HepG2 (cell line): ENCODE measurements around the gene AP3M1. TPM values are rescaled to one million over a fixed set of nuclear protein-coding genes. Genes with fewer than 3 reads are reported as not detected.

Experiments used
- ATAC-seq: fragments of 200-7000 bp; cut with Tn5 transposase; 3 replicates; pipeline ENCODE4 v1.9.1; 2020; ENCODE audit warnings: mild to moderate bottlenecking, moderate library complexity
- BruUV-seq: library from RNA; stranded (reverse); fragments of 400-500 nt; replicated peaks from 2 replicates; lab custom pipeline; 2021; lab: Mats Ljungman, UMichigan
- CTCF ChIA-PET: fragments of 300-600 bp; formaldehyde crosslinking; extraction: SDS; loops from one replicate; lab custom pipeline; 2021; ENCODE audit warnings: low total read pairs, inconsistent platforms, low intra/inter-chr PET ratio; lab: Yijun Ruan, JAX
- POLR2A ChIA-PET: fragments of 350-600 bp; sonication (Branson Sonifier 250); formaldehyde crosslinking; loops from one replicate; lab custom pipeline; 2020; ENCODE audit warnings: antibody characterized with exemption, inconsistent platforms; lab: Yijun Ruan, JAX
- DNase-seq: peaks from one replicate; pipeline ENCODE4 v3.0.0-alpha.2; 2015; ENCODE audit warnings: low spot score
- FAIRE-seq: peaks from 3 replicates; lab custom pipeline; 2011; peaks lifted over from hg19 to GRCh38; lab: Jason Lieb, UNC
- H2AFZ ChIP-seq: one replicate; pipeline ENCODE4 v1.6.1; 2011; ENCODE audit warnings: low read length, inconsistent platforms
- H3K27ac ChIP-seq: fragments of 300-600 bp; 3 replicates; pipeline ENCODE4 v1.8.0; 2011; ENCODE audit warnings: mixed run types, mild to moderate bottlenecking, mixed read lengths, low read length, inconsistent platforms; ENCODE audit not compliant: insufficient read depth; ENCODE audit errors: extremely low read length
- H3K27me3 ChIP-seq, 2 experiments: fragments of 200-600 bp in 1 of 2; 2 replicates in 1 of 2; 3 replicates in 1 of 2; pipeline versions ENCODE4 v1.6.0 to v1.8.0; 2011; ENCODE audit warnings: low read length in 2 of 2, mild to moderate bottlenecking in 2 of 2, moderate library complexity in 2 of 2, inconsistent platforms in 1 of 2; ENCODE audit not compliant: insufficient read depth in 2 of 2, control insufficient read depth in 1 of 2
- H3K36me3 ChIP-seq, 2 experiments: fragments of 200-600 bp in 1 of 2; replicated peaks in 1 of 2; 2 replicates in 1 of 2; 3 replicates in 1 of 2; pipeline versions ENCODE4 v1.5.1 to v1.8.0; 2011; ENCODE audit warnings: low read length in 2 of 2, inconsistent platforms in 1 of 2; ENCODE audit not compliant: insufficient read depth in 2 of 2, control insufficient read depth in 1 of 2
- H3K4me1 ChIP-seq: 2 replicates; pipeline ENCODE4 v1.5.1; 2012; ENCODE audit warnings: low read length, inconsistent platforms; ENCODE audit not compliant: insufficient read depth
- H3K4me2 ChIP-seq: 2 replicates; pipeline ENCODE4 v1.6.0; 2011; ENCODE audit warnings: low read depth, low read length, inconsistent platforms
- H3K4me3 ChIP-seq, 3 experiments: fragments of 200-600 bp in 1 of 3; sonication (generic), shearing (Covaris generic) in 1 of 3; replicated peaks in 1 of 3; 2 replicates each; pipeline ENCODE4 v1.5.1; 2011 to 2016; ENCODE audit warnings: low read length in 3 of 3, inconsistent platforms in 2 of 3, low read depth in 2 of 3, mild to moderate bottlenecking in 2 of 3, control low read depth in 1 of 3, mixed read lengths in 1 of 3; ENCODE audit not compliant: insufficient read depth in 1 of 3
- H3K79me2 ChIP-seq: one replicate; pipeline ENCODE4 v1.6.1; 2011; ENCODE audit warnings: low read length, inconsistent platforms; ENCODE audit not compliant: insufficient read depth
- H3K9ac ChIP-seq: 2 replicates; pipeline ENCODE4 v1.6.0; 2011; ENCODE audit warnings: mild to moderate bottlenecking, low read depth, low read length, inconsistent platforms; ENCODE audit not compliant: insufficient read depth
- H3K9me3 ChIP-seq: 2 replicates; pipeline ENCODE4 v1.5.1; 2012; ENCODE audit warnings: mild to moderate bottlenecking, low read length
- H4K20me1 ChIP-seq: 2 replicates; pipeline ENCODE4 v1.6.0; 2011; ENCODE audit warnings: inconsistent platforms, mild to moderate bottlenecking, low read length, moderate library complexity; ENCODE audit not compliant: insufficient read depth
- CTCF ChIP-seq: sonication (generic); formaldehyde crosslinking; IDR thresholded peaks from 2 replicates; pipeline ENCODE4 v1.5.0; 2020; ENCODE audit warnings: mild to moderate bottlenecking, missing genetic modification reagents, moderate library complexity
- GLI4 ChIP-seq: sonication (generic); formaldehyde crosslinking; IDR thresholded peaks from 2 replicates; pipeline ENCODE4 v1.5.1; 2020; ENCODE audit warnings: missing genetic modification reagents, mild to moderate bottlenecking, moderate library complexity, borderline replicate concordance
- GPBP1L1 ChIP-seq: sonication (generic); formaldehyde crosslinking; IDR thresholded peaks from 2 replicates; pipeline ENCODE4 v1.5.0; 2020; ENCODE audit warnings: mild to moderate bottlenecking, missing genetic modification reagents
- HOXA9 ChIP-seq: sonication (generic); formaldehyde crosslinking; IDR thresholded peaks from 2 replicates; pipeline ENCODE4 v1.8.1; 2022; ENCODE audit warnings: missing genetic modification reagents, mild to moderate bottlenecking, moderate library complexity, borderline replicate concordance
- KLF16 ChIP-seq, 2 experiments: sonication (generic) in 1 of 2; formaldehyde crosslinking in 1 of 2; IDR thresholded peaks; 2 replicates each; pipeline versions ENCODE4 v1.6.1 to v1.8.0; 2016 to 2023; ENCODE audit warnings: missing genetic modification reagents in 2 of 2, missing compliant biosample characterization in 1 of 2
- MXD4 ChIP-seq: IDR thresholded peaks from 2 replicates; pipeline ENCODE4 v1.6.1; 2016; ENCODE audit warnings: mild to moderate bottlenecking, missing biosample characterization, missing genetic modification reagents
- RBM22 ChIP-seq: fragments of 200-400 bp; formaldehyde crosslinking; optimal IDR thresholded peaks from 2 replicates; pipeline ENCODE3; 2017; ENCODE audit warnings: mild to moderate bottlenecking, low read length, moderate library complexity
- SALL2 ChIP-seq: sonication (generic); formaldehyde crosslinking; IDR thresholded peaks from 2 replicates; pipeline ENCODE4 v1.8.1; 2023; ENCODE audit warnings: mild to moderate bottlenecking, missing genetic modification reagents, inconsistent platforms
- SPEN ChIP-seq: sonication (generic); formaldehyde crosslinking; IDR thresholded peaks from 2 replicates; pipeline ENCODE4 v1.5.1; 2020; ENCODE audit warnings: low read depth, mild to moderate bottlenecking, missing genetic modification reagents
- STAG1 ChIP-seq: sonication (generic); formaldehyde crosslinking; IDR thresholded peaks from 2 replicates; pipeline ENCODE4 v1.4.0; 2020; ENCODE audit warnings: missing genetic modification reagents
- ZBTB7A ChIP-seq: sonication (generic); formaldehyde crosslinking; IDR thresholded peaks from 2 replicates; pipeline ENCODE4 v1.8.0; 2022; ENCODE audit warnings: mild to moderate bottlenecking, missing genetic modification reagents
- ZFAT ChIP-seq: sonication (generic); formaldehyde crosslinking; conservative IDR thresholded peaks from 2 replicates; pipeline ENCODE4 v1.8.1; 2023; ENCODE audit warnings: missing genetic modification reagents, inconsistent platforms
- ZFP91 ChIP-seq: sonication (generic); formaldehyde crosslinking; IDR thresholded peaks from 2 replicates; pipeline ENCODE4 v1.9.0; 2022; ENCODE audit warnings: missing genetic modification reagents, mild to moderate bottlenecking, borderline replicate concordance
- whole genome bisulfite sequencing: methylation state at CpG from one replicate; pipeline ENCODE4 v1.1.6; 2017; ENCODE audit warnings: low lambda C conversion rate; 5-methylcytosine and 5-hydroxymethylcytosine counted together
- in situ Hi-C: cut with HindIII; loops from 2 replicates; pipeline ENCODE4 v1.10.0; 2017; ENCODE audit warnings: low pct_unique_long_range_greater_than_20kb; ENCODE audit not compliant: extremely low pct_ligation_motif_present
- intact Hi-C: fragments of 100-400 bp; cut with micrococcal nuclease; formaldehyde crosslinking; loops from one replicate; pipeline ENCODE4 v1.10.0; 2022; ENCODE audit not compliant: unreplicated experiment
- polyA plus RNA-seq, 8 experiments: library from polyadenylated mRNA; depleted of rRNA in 3 of 8; stranded (reverse) in 7 of 8; unstranded in 1 of 8; fragments of >200 nt; fragmentation: Illumina TruSeq in 4 of 8; extraction: Trizol in 4 of 8; gene quantifications; 2 replicates each; pipeline versions ENCODE4 v1.2.1 to v1.2.3, GENCODE V29; 2011 to 2016; ENCODE audit warnings: low read depth in 4 of 8, missing spikeins in 1 of 8, mixed read lengths in 1 of 8; ENCODE audit not compliant: insufficient read depth in 1 of 8
- total RNA-seq, 5 experiments: library from RNA; depleted of rRNA; stranded (reverse); fragments of >200 nt; fragmentation: Illumina TruSeq; extraction: Trizol; gene quantifications; 2 replicates each; pipeline ENCODE4 v1.2.3, GENCODE V29; 2016; ENCODE audit warnings: low read depth in 1 of 5

AP3M1 gene
- total and polyA plus RNA-seq, 2 of the 13 experiments (the other 11 are each of a cell fraction or from before 2014, with no cell fraction given): 29.0 to 31.6 TPM

- Histone ChIP-seq H3K27me3 (no peaks in the 10 kb centered on the region), H2AFZ (no peak overlapping the region), H3K36me3 (peaks cover 12 to 63% of the 10 kb centered on the region in 2 experiments), H3K4me1 (no peaks in the 10 kb centered on the region), H3K9me3 (no peaks in the 10 kb centered on the region), H3K4me3 (no peak overlapping the region), H4K20me1 (no peaks in the 10 kb centered on the region), H3K27ac (no peak overlapping the region), H3K79me2 (no peaks in the 10 kb centered on the region), H3K9ac (no peak overlapping the region), H3K4me2 (no peak overlapping the region)
- POLR2A ChIA-PET: no interaction called here
- in situ Hi-C loops (no loop called here), intact Hi-C loops (no loop called here)
- DNase-seq (no peak), ATAC-seq (peak; percentile 67), FAIRE-seq (no peak)
- WGBS: 84% methylated on average over 11 of the region's 11 CpGs
- BruUV-seq: no TSS peak
- CTCF ChIA-PET: no interaction called here
- TF ChIP-seq STAG1 (CRISPR knock-in tag) (peak; percentile 39; the same call in 1 of the 2 replicates), ZBTB7A (CRISPR knock-in tag) (no peak), CTCF (peak; percentile 50)
- TF ChIP-seq, all 625 proteins: peak for 2
Observed at GRCh38 chr10:74103560-74104258, 46.9 kb downstream of the AP3M1 start.

GRCh38 chr10:74099836-74100235 is 50.8 kb downstream of the AP3M1 start:
- Histone ChIP-seq H3K4me1 (no peaks in the 10 kb centered on the region), H3K4me3 (no peak overlapping the region), H4K20me1 (no peaks in the 10 kb centered on the region), H3K36me3 (peaks cover 9 to 60% of the 10 kb centered on the region in 2 experiments), H3K9me3 (no peaks in the 10 kb centered on the region), H3K27me3 (no peaks in the 10 kb centered on the region), H3K27ac (no peak overlapping the region), H3K4me2 (no peak overlapping the region), H2AFZ (no peak overlapping the region), H3K79me2 (no peaks in the 10 kb centered on the region), H3K9ac (no peak overlapping the region)
- BruUV-seq: no TSS peak
- ChIA-PET CTCF (no interaction called here), POLR2A (no interaction called here)
- DNase-seq (no peak), ATAC-seq (no peak), FAIRE-seq (no peak)
- in situ Hi-C loops: no loop called here
- intact Hi-C loops: no loop called here
- 100% methylated on average over 3 of the region's 3 CpGs for WGBS
- TF ChIP-seq RBM22: no peak
- no peak for TF ChIP-seq SALL2 (CRISPR knock-in tag)
- TF ChIP-seq ZFP91 (CRISPR knock-in tag): no peak
- TF ChIP-seq SPEN (CRISPR knock-in tag): no peak
- TF ChIP-seq KLF16 (CRISPR knock-in tag; IDR thresholded peaks at IDR 0.05): no peak
- no peak for TF ChIP-seq GPBP1L1 (CRISPR knock-in tag)
- TF ChIP-seq HOXA9: no peak
- no peak for TF ChIP-seq ZFAT
- TF ChIP-seq GLI4: no peak
- TF ChIP-seq MXD4 (CRISPR knock-in tag): no peak
